ENCODE results near the gene NR2E1. TPM values are rescaled to one million over a fixed set of nuclear protein-coding genes. Genes with fewer than 3 reads are reported as not detected.

NR2E1 gene
- total RNA-seq, 1 donor from 2014 or later: not detected

DNA sequence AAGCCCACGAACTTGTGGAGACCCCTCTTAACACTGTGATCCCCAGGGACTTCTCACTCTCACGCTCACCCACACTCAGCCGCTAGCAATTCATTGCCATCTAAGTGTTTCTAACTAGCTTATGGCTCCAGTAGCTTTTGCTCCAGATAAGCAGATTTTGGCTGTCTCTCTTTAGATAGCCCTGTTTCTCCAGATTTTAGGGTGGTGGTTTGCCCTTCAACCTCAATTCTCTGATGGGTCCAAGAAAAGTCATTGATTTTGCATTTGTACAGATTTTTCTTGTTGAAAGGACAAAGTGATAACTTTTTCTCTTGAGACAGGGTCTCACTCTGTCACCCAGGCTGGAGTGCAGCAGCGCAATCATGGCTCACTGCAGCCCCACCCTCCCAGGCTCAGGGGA, 41.2 kb downstream of the NR2E1 start:
- peaks cover 2 to 18% (median 17%) of the 10 kb centered on the region in 3 donors for H3K36me3 ChIP-seq (ENCODE audit: control insufficient read depth in 3 of 3, insufficient read depth in 3 of 3, low read length in 3 of 3)
- no peaks in the 10 kb centered on the region for H3K27me3 ChIP-seq (ENCODE audit: control insufficient read depth in 3 of 3, insufficient read depth in 3 of 3, low read length in 3 of 3)
- H3K9ac ChIP-seq (ENCODE audit: low read depth in 1 of 3, low read length in 3 of 3): no peak overlapping the region
- no peaks in the 10 kb centered on the region for H3K9me3 ChIP-seq (ENCODE audit: control insufficient read depth in 3 of 3, low read length in 3 of 3)
- peaks cover 3 to 7% (median 5%) of the 10 kb centered on the region in 3 donors for H3K4me1 ChIP-seq (ENCODE audit: control insufficient read depth in 3 of 3, insufficient read depth in 3 of 3, low read length in 3 of 3)
- H3K27ac ChIP-seq (ENCODE audit: low read depth, low read length): no peak overlapping the region
- H3K4me3 ChIP-seq (ENCODE audit: low read length in 3 of 3): no peak overlapping the region

DNA sequence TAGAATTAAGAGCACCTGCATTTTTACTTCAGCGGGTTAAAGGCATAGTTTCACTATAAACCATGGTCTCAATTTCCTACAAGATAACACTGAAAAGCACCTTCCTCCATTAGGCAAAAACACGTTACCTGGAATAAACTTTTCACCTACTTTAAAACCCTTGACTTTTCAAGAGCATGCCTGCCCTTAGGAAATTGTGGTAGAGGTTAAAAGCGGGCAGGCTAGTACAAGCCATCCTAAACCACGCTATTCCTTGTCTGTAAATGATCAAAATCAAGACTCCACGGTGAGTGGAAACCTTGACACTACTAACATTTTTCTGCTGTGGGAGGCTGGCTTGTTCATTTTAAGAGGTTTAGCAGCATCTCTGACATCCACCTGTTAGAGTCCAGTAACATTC, 43.9 kb downstream of the NR2E1 start:
- Histone ChIP-seq H3K36me3 (ENCODE audit: control insufficient read depth in 3 of 3, insufficient read depth in 3 of 3, low read length in 3 of 3) (peaks cover 2 to 22% (median 18%) of the 10 kb centered on the region in 3 donors), H3K9me3 (ENCODE audit: control insufficient read depth in 3 of 3, low read length in 3 of 3) (no peaks in the 10 kb centered on the region), H3K4me3 (ENCODE audit: low read length in 3 of 3) (no peak overlapping the region), H3K27ac (ENCODE audit: low read depth, low read length) (no peak overlapping the region), H3K4me1 (ENCODE audit: control insufficient read depth in 3 of 3, insufficient read depth in 3 of 3, low read length in 3 of 3) (no peaks in the 10 kb centered on the region), H3K9ac (ENCODE audit: low read depth in 1 of 3, low read length in 3 of 3) (no peak overlapping the region), H3K27me3 (ENCODE audit: control insufficient read depth in 3 of 3, insufficient read depth in 3 of 3, low read length in 3 of 3) (no peaks in the 10 kb centered on the region)

DNA sequence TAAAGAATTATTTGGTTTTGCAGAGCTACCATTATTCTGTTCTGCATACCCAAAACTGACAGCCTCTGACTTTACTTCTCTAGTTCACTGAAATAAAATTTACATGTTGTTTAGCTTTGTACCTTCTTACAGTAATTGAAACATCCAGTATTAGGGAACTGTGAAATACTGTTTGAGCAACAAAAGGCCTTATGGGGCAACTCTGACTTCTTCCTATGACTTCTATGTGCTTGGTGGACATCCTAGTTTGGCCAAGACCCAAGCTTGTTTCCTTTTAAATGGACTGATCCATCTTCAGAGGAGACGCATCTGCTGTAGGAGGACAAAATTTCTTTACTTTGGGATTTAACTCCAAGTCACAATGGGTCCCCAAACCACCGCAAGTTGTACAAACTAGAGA, 44.7 kb downstream of the NR2E1 start:
- no peak overlapping the region for H3K9ac ChIP-seq (ENCODE audit: low read depth in 1 of 3, low read length in 3 of 3)
- no peaks in the 10 kb centered on the region for H3K4me1 ChIP-seq (ENCODE audit: control insufficient read depth in 3 of 3, insufficient read depth in 3 of 3, low read length in 3 of 3)
- H3K4me3 ChIP-seq (ENCODE audit: low read length in 3 of 3): no peak overlapping the region
- H3K27me3 ChIP-seq (ENCODE audit: control insufficient read depth in 3 of 3, insufficient read depth in 3 of 3, low read length in 3 of 3): no peaks in the 10 kb centered on the region
- H3K36me3 ChIP-seq (ENCODE audit: control insufficient read depth in 3 of 3, insufficient read depth in 3 of 3, low read length in 3 of 3): peaks cover 2 to 22% (median 18%) of the 10 kb centered on the region in 3 donors
- no peaks in the 10 kb centered on the region for H3K9me3 ChIP-seq (ENCODE audit: control insufficient read depth in 3 of 3, low read length in 3 of 3)
- no peak overlapping the region for H3K27ac ChIP-seq (ENCODE audit: low read depth, low read length)

GRCh38 chr6:108211671-108212070, 45.8 kb downstream of the NR2E1 start:
- Histone ChIP-seq H3K4me1 (ENCODE audit: control insufficient read depth in 3 of 3, insufficient read depth in 3 of 3, low read length in 3 of 3) (no peaks in the 10 kb centered on the region), H3K27me3 (ENCODE audit: control insufficient read depth in 3 of 3, insufficient read depth in 3 of 3, low read length in 3 of 3) (no peaks in the 10 kb centered on the region), H3K9me3 (ENCODE audit: control insufficient read depth in 3 of 3, low read length in 3 of 3) (no peaks in the 10 kb centered on the region), H3K9ac (ENCODE audit: low read depth in 1 of 3, low read length in 3 of 3) (no peak overlapping the region), H3K36me3 (ENCODE audit: control insufficient read depth in 3 of 3, insufficient read depth in 3 of 3, low read length in 3 of 3) (peaks cover 2 to 22% (median 18%) of the 10 kb centered on the region in 3 donors), H3K4me3 (ENCODE audit: low read length in 3 of 3) (no peak overlapping the region), H3K27ac (ENCODE audit: low read depth, low read length) (no peak overlapping the region)

DNA sequence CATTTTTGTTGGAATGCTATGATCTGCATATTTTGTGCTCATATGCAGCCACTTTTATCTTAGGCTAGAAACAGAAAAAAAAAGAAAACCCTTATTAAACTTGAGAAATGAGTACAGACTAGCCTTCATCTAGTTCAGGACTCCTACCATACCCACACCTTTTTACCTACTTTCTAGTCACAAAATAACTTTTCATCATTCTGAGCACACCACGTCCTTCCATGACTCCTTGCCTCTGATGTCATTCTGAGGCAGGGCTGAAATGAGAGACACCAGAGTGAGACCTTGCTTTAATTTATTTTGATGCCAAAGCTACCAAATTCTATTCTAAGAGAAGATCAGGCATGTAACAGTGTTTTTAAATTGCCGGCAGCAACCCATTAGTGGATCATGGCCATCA, 56.2 kb downstream of the NR2E1 start:
- Histone ChIP-seq H3K4me1 (ENCODE audit: control insufficient read depth in 3 of 3, insufficient read depth in 3 of 3, low read length in 3 of 3) (no peaks in the 10 kb centered on the region), H3K27ac (ENCODE audit: low read depth, low read length) (no peak overlapping the region), H3K36me3 (ENCODE audit: control insufficient read depth in 3 of 3, insufficient read depth in 3 of 3, low read length in 3 of 3) (peaks cover 5 to 23% (median 14%) of the 10 kb centered on the region in 3 donors)

DNA sequence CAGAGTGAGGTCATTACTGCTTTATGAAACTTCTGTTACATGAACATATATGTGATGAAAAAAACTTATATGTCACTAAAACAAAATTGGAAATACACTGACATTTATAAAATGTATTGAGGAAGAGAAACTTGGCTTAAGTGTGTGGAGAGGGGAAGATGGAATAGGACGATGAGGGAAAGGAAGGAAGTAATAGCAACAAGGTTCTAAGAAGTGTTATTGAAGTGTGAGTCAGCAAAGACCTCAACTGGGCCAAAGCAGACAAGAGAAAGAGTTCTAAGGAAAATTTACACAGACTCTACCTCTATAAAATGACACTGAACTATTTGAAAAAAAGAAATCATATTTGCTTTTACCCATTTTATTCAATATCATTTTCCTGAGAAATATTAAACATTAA, 56.7 kb downstream of the NR2E1 start:
- Histone ChIP-seq H3K4me1 (ENCODE audit: control insufficient read depth in 3 of 3, insufficient read depth in 3 of 3, low read length in 3 of 3) (no peaks in the 10 kb centered on the region), H3K27me3 (ENCODE audit: control insufficient read depth in 3 of 3, insufficient read depth in 3 of 3, low read length in 3 of 3) (no peaks in the 10 kb centered on the region), H3K36me3 (ENCODE audit: control insufficient read depth in 3 of 3, insufficient read depth in 3 of 3, low read length in 3 of 3) (peaks cover 5 to 23% (median 14%) of the 10 kb centered on the region in 3 donors), H3K9ac (ENCODE audit: low read depth in 1 of 3, low read length in 3 of 3) (no peak overlapping the region), H3K4me3 (ENCODE audit: low read length in 3 of 3) (no peak overlapping the region), H3K27ac (ENCODE audit: low read depth, low read length) (no peak overlapping the region), H3K9me3 (ENCODE audit: control insufficient read depth in 3 of 3, low read length in 3 of 3) (no peaks in the 10 kb centered on the region)

More for the DNA sequence above, 56.2 kb downstream of the NR2E1 start:
- no peaks in the 10 kb centered on the region for H3K27me3 ChIP-seq (ENCODE audit: control insufficient read depth in 3 of 3, insufficient read depth in 3 of 3, low read length in 3 of 3)
- no peaks in the 10 kb centered on the region for H3K9me3 ChIP-seq (ENCODE audit: control insufficient read depth in 3 of 3, low read length in 3 of 3)
- H3K9ac ChIP-seq (ENCODE audit: low read depth in 1 of 3, low read length in 3 of 3): no peak overlapping the region
- H3K4me3 ChIP-seq (ENCODE audit: low read length in 3 of 3): no peak overlapping the region

GRCh38 chr6:108227290-108227689, 61.5 kb downstream of the NR2E1 start:
- peaks cover 0 to 3% (median 0%) of the 10 kb centered on the region in 3 donors for H3K36me3 ChIP-seq (ENCODE audit: control insufficient read depth in 3 of 3, insufficient read depth in 3 of 3, low read length in 3 of 3)
- no peaks in the 10 kb centered on the region for H3K9me3 ChIP-seq (ENCODE audit: control insufficient read depth in 3 of 3, low read length in 3 of 3)
- H3K4me3 ChIP-seq (ENCODE audit: low read length in 3 of 3): no peak overlapping the region
- H3K9ac ChIP-seq (ENCODE audit: low read depth in 1 of 3, low read length in 3 of 3): no peak overlapping the region
- H3K27me3 ChIP-seq (ENCODE audit: control insufficient read depth in 3 of 3, insufficient read depth in 3 of 3, low read length in 3 of 3): no peaks in the 10 kb centered on the region
- H3K27ac ChIP-seq (ENCODE audit: low read depth, low read length): no peak overlapping the region
- no peaks in the 10 kb centered on the region for H3K4me1 ChIP-seq (ENCODE audit: control insufficient read depth in 3 of 3, insufficient read depth in 3 of 3, low read length in 3 of 3)

DNA sequence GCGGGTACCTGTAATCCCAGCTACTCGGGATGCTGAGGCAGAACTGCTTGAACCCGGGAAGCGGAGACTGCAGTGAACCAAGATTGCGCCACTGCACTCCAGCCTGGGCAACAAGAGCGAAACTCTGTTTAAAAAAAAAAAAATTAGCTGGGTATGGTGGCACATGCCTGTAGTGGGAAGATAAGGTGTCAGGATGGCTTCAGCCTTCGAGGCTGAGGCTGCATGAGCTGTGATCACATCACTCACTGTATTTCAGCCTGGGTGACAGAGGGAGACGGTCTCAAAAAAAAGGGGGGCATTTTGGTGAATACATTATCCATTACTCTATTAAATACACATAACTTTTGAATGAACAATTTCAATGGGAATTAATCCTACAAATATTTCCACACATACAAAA, 62.6 kb downstream of the NR2E1 start:
- H3K36me3 ChIP-seq (ENCODE audit: control insufficient read depth in 3 of 3, insufficient read depth in 3 of 3, low read length in 3 of 3): no peaks in the 10 kb centered on the region
- no peaks in the 10 kb centered on the region for H3K9me3 ChIP-seq (ENCODE audit: control insufficient read depth in 3 of 3, low read length in 3 of 3)
- H3K27ac ChIP-seq (ENCODE audit: low read depth, low read length): no peak overlapping the region
- H3K4me1 ChIP-seq (ENCODE audit: control insufficient read depth in 3 of 3, insufficient read depth in 3 of 3, low read length in 3 of 3): no peaks in the 10 kb centered on the region
- H3K4me3 ChIP-seq (ENCODE audit: low read length in 3 of 3): no peak overlapping the region
- H3K9ac ChIP-seq (ENCODE audit: low read depth in 1 of 3, low read length in 3 of 3): no peak overlapping the region
- H3K27me3 ChIP-seq (ENCODE audit: control insufficient read depth in 3 of 3, insufficient read depth in 3 of 3, low read length in 3 of 3): no peaks in the 10 kb centered on the region

GRCh38 chr6:108235127-108235526, 69.3 kb downstream of the NR2E1 start:
- Histone ChIP-seq H3K27me3 (ENCODE audit: control insufficient read depth in 3 of 3, insufficient read depth in 3 of 3, low read length in 3 of 3) (no peaks in the 10 kb centered on the region), H3K9me3 (ENCODE audit: control insufficient read depth in 3 of 3, low read length in 3 of 3) (no peaks in the 10 kb centered on the region), H3K9ac (ENCODE audit: low read depth in 1 of 3, low read length in 3 of 3) (no peak overlapping the region), H3K4me3 (ENCODE audit: low read length in 3 of 3) (no peak overlapping the region), H3K36me3 (ENCODE audit: control insufficient read depth in 3 of 3, insufficient read depth in 3 of 3, low read length in 3 of 3) (peaks cover 0 to 6% (median 2%) of the 10 kb centered on the region in 3 donors), H3K4me1 (ENCODE audit: control insufficient read depth in 3 of 3, insufficient read depth in 3 of 3, low read length in 3 of 3) (peaks cover 2 to 4% (median 4%) of the 10 kb centered on the region in 3 donors), H3K27ac (ENCODE audit: low read depth, low read length) (no peak overlapping the region)

DNA sequence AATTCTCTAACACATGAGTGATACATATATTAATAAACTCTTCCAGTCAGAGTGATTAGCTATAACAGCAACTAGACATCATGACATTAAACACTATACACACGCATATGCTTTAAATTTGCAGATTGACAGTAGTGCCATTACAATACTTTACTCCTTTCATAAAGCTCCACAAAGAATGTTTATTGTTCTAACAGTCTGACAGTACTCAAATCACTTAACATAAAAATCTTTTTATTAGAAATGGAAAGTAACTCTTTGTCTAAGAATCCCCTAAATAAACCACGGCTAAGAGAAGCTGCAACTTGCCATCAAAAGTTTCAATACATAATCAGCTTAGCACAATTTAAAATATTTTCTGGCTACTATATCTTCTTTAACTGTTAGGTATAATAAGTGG, 71.0 kb downstream of the NR2E1 start:
- Histone ChIP-seq H3K4me1 (ENCODE audit: control insufficient read depth in 3 of 3, insufficient read depth in 3 of 3, low read length in 3 of 3) (peaks cover 2 to 4% (median 4%) of the 10 kb centered on the region in 3 donors), H3K9ac (ENCODE audit: low read depth in 1 of 3, low read length in 3 of 3) (no peak overlapping the region), H3K9me3 (ENCODE audit: control insufficient read depth in 3 of 3, low read length in 3 of 3) (no peaks in the 10 kb centered on the region), H3K36me3 (ENCODE audit: control insufficient read depth in 3 of 3, insufficient read depth in 3 of 3, low read length in 3 of 3) (peaks cover 0 to 6% (median 2%) of the 10 kb centered on the region in 3 donors), H3K27me3 (ENCODE audit: control insufficient read depth in 3 of 3, insufficient read depth in 3 of 3, low read length in 3 of 3) (no peaks in the 10 kb centered on the region), H3K27ac (ENCODE audit: low read depth, low read length) (no peak overlapping the region), H3K4me3 (ENCODE audit: low read length in 3 of 3) (no peak overlapping the region)
